Measurements from ENCODE around the gene RNPS1. TPM values are rescaled to one million over a fixed set of nuclear protein-coding genes. Genes with fewer than 3 reads are reported as not detected.

The RNPS1 gene
- total RNA-seq, 1 experiment from 2014 or later, result 131 TPM

DNA sequence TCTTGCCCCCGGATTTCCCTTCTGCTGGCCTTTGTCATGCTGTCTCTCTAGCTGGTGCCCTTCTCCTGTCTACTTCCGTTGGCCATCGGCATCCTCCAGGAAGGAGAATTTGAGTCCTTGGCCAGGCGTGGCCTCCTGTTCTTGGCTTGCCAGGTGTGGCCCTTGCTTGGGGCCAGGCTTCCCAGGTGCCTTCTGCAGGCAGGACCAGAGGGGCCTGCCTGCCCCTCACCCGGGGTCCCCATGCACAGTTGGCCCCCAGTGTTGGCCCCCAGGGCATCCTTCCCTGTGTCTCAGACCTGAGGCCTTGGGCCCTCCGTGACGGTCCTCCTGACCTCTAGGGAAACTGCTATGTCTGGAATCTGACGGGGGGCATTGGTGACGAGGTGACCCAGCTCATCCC is 60.1 kb downstream of the RNPS1 start:
- intact Hi-C loops (cut with micrococcal nuclease), result no loop called here
- CTCF ChIA-PET, result no interaction called here
- POLR2A ChIA-PET (ENCODE audit: unreplicated experiment), result no interaction called here
- no peaks in the 10 kb centered on the region for H3K27me3 ChIP-seq (ENCODE audit: low read length)
- ATAC-seq (no peak), DNase-seq (no peak)
- no peaks in the 10 kb centered on the region for H3K9me3 ChIP-seq (ENCODE audit: low read length)
- H3K27ac ChIP-seq (ENCODE audit: low read length), result no peak overlapping the region
- H4K20me1 ChIP-seq (ENCODE audit: low read length), result 0 out of 2 replicates have a peak, but pooled peaks cover 4% of the 10 kb centered on the region
- H3K4me1 ChIP-seq (ENCODE audit: insufficient read depth, low read length), result peaks cover 26% of the 10 kb centered on the region
- H2AFZ ChIP-seq (ENCODE audit: low read length), result no peak overlapping the region
- no peaks in the 10 kb centered on the region for H3K9me2 ChIP-seq (replicated peaks; ENCODE audit: low read length)
- no peak overlapping the region for H3K4me2 ChIP-seq (ENCODE audit: low read length)
- no TSS peak for BruUV-seq (replicated peaks)
- H3K4me3 ChIP-seq (ENCODE audit: low read length), result no peak overlapping the region
- no peak overlapping the region for H3K9ac ChIP-seq (ENCODE audit: low read length)
- no peaks in the 10 kb centered on the region for H3F3A ChIP-seq (ENCODE audit: low read length, unreplicated experiment)
- peaks cover 37% of the 10 kb centered on the region for H3K79me2 ChIP-seq (ENCODE audit: low read length)
- TF ChIP-seq EZH2phosphoT487 (IDR thresholded peaks at IDR 0.05; ENCODE audit: borderline replicate concordance, low read length) (no peak), EZH2 (IDR thresholded peaks at IDR 0.05; ENCODE audit: low read length, unreplicated experiment) (no peak)
- TF ChIP-seq, protein P1, sequence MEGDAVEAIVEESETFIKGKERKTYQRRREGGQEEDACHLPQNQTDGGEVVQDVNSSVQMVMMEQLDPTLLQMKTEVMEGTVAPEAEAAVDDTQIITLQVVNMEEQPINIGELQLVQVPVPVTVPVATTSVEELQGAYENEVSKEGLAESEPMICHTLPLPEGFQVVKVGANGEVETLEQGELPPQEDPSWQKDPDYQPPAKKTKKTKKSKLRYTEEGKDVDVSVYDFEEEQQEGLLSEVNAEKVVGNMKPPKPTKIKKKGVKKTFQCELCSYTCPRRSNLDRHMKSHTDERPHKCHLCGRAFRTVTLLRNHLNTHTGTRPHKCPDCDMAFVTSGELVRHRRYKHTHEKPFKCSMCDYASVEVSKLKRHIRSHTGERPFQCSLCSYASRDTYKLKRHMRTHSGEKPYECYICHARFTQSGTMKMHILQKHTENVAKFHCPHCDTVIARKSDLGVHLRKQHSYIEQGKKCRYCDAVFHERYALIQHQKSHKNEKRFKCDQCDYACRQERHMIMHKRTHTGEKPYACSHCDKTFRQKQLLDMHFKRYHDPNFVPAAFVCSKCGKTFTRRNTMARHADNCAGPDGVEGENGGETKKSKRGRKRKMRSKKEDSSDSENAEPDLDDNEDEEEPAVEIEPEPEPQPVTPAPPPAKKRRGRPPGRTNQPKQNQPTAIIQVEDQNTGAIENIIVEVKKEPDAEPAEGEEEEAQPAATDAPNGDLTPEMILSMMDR (conservative IDR thresholded peaks at IDR 0.05; ENCODE audit: low read depth, low read length), result no peak
- no peaks in the 10 kb centered on the region for H3K36me3 ChIP-seq (ENCODE audit: low read depth, low read length)

DNA sequence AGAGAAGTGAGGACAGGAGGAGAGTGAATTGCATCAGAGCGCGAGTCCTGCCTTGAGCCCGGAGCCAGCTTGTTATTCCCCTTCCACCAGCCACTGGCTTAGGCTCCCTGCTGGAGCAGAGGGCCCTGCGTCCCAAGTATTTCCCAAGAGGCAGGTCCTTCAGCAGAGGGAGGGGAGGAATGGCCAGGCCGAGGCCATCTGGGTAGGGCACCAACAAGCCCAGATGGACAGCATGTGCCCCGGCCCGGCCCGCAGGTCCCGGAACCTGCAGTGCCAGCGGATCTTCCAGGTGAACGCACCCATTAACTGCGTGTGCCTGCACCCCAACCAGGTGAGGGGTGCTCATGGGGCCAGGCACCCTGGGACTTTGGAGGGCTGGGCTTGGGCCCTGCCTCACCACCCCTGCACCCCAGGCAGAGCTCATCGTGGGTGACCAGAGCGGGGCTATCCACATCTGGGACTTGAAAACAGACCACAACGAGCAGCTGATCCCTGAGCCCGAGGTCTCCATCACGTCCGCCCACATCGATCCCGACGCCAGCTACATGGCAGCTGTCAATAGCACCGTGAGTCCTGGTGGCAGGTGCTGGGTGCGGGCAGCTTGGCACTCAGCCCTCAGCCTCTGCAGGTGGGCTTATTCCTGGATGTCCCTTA is 61.0 kb downstream of the RNPS1 start:
- CTCF ChIA-PET, result interaction anchor here (0.5 kb wide), 1 partner anchor 11 kb away, joined by 4 read pairs; no protein-coding TSS in a partner anchor
- no peak for TF ChIP-seq EZH2phosphoT487 (IDR thresholded peaks at IDR 0.05; ENCODE audit: borderline replicate concordance, low read length)
- DNase-seq, result no peak
- BruUV-seq (replicated peaks), result no TSS peak
- peak overlapping the region; percentile 85; the same call in 1 of the 2 replicates for H3K4me3 ChIP-seq (ENCODE audit: low read length)
- H3K27me3 ChIP-seq (ENCODE audit: low read length), result no peaks in the 10 kb centered on the region
- peaks cover 16% of the 10 kb centered on the region for H3K4me1 ChIP-seq (ENCODE audit: insufficient read depth, low read length)
- no peak overlapping the region for H3K9ac ChIP-seq (ENCODE audit: low read length)
- H3K9me3 ChIP-seq (ENCODE audit: low read length), result no peaks in the 10 kb centered on the region
- H3K36me3 ChIP-seq (ENCODE audit: low read depth, low read length), result no peaks in the 10 kb centered on the region
- H3F3A ChIP-seq (ENCODE audit: low read length, unreplicated experiment), result no peaks in the 10 kb centered on the region
- peaks cover 28% of the 10 kb centered on the region for H3K79me2 ChIP-seq (ENCODE audit: low read length)
- intact Hi-C loops (cut with micrococcal nuclease), result no loop called here
- H3K27ac ChIP-seq (ENCODE audit: low read length), result no peak overlapping the region
- H3K4me2 ChIP-seq (ENCODE audit: low read length), result peak overlapping the region; percentile 96
- ATAC-seq, result no peak
- no peaks in the 10 kb centered on the region for H3K9me2 ChIP-seq (replicated peaks; ENCODE audit: low read length)
- no peaks in the 10 kb centered on the region for H4K20me1 ChIP-seq (ENCODE audit: low read length)
- POLR2A ChIA-PET (ENCODE audit: unreplicated experiment), result no interaction called here
- no peak overlapping the region for H2AFZ ChIP-seq (ENCODE audit: low read length)

DNA sequence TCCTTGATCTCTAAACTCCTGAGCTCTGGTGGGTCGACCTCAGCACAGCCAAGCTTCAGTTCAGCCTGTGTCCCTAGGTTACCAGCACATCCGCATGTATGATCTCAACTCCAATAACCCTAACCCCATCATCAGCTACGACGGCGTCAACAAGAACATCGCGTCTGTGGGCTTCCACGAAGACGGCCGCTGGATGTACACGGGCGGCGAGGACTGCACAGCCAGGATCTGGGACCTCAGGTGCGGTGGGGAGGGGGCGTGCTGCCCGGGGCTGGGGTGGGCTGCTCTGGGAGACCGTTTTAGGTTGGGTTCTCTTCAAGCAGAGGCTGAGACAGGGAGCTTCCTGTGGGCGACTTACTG is 61.5 kb downstream of the RNPS1 start:
- no peak for DNase-seq
- no peaks in the 10 kb centered on the region for H3K9me2 ChIP-seq (replicated peaks; ENCODE audit: low read length)
- no peak for ATAC-seq
- POLR2A ChIA-PET (ENCODE audit: unreplicated experiment), result no interaction called here
- intact Hi-C loops (cut with micrococcal nuclease), result no loop called here
- CTCF ChIA-PET, result interaction anchor here (0.5 kb wide), 1 partner anchor 10 kb away, joined by 4 read pairs; no protein-coding TSS in a partner anchor
- peak overlapping the region; percentile 96 for H3K4me2 ChIP-seq (ENCODE audit: low read length)
- BruUV-seq (replicated peaks), result no TSS peak
- H3K79me2 ChIP-seq (ENCODE audit: low read length), result peaks cover 25% of the 10 kb centered on the region
- H3K27ac ChIP-seq (ENCODE audit: low read length), result no peak overlapping the region
- peaks cover 14% of the 10 kb centered on the region for H3K4me1 ChIP-seq (ENCODE audit: insufficient read depth, low read length)
- no peaks in the 10 kb centered on the region for H3K9me3 ChIP-seq (ENCODE audit: low read length)
- no peaks in the 10 kb centered on the region for H4K20me1 ChIP-seq (ENCODE audit: low read length)
- peak overlapping the region; percentile 85 for H3K4me3 ChIP-seq (ENCODE audit: low read length)
- no peaks in the 10 kb centered on the region for H3K36me3 ChIP-seq (ENCODE audit: low read depth, low read length)
- no peaks in the 10 kb centered on the region for H3K27me3 ChIP-seq (ENCODE audit: low read length)
- H2AFZ ChIP-seq (ENCODE audit: low read length), result no peak overlapping the region
- peak overlapping the region; percentile 96 for H3K9ac ChIP-seq (ENCODE audit: low read length)
- TF ChIP-seq EZH2phosphoT487 (IDR thresholded peaks at IDR 0.05; ENCODE audit: borderline replicate concordance, low read length) (no peak), EZH2 (IDR thresholded peaks at IDR 0.05; ENCODE audit: low read length, unreplicated experiment) (no peak)
- TF ChIP-seq, protein P1 (conservative IDR thresholded peaks at IDR 0.05; ENCODE audit: low read depth, low read length), result no peak
- H3F3A ChIP-seq (ENCODE audit: low read length, unreplicated experiment), result no peaks in the 10 kb centered on the region
